ENCODE results near the gene BMP6. TPM values are rescaled to one million over a fixed set of nuclear protein-coding genes. Genes with fewer than 3 reads are reported as not detected.

The BMP6 gene
- total and polyA plus RNA-seq, 2 of the 8 experiments (the other 6 are each of a cell fraction or from before 2014, with no cell fraction given): 2.0 to 2.1 TPM

DNA sequence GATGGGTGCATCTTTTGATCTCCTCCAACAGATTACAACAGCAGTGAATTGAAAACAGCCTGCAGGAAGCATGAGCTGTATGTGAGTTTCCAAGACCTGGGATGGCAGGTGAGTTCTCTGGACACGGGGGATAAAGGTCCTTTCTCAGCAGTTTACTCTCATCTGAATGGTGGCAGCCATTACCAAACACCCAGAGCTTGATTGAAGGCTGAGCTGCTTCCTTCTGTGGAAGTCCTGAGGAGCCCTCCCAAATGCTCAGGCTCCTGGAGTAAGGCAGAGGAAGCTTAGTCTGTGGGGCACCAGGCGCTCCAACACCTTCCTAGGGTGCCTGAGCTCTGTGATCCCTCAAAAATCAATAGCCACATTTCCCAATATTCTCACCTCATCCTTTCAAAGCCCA, 153.1 kb downstream of the BMP6 start:
- Histone ChIP-seq H4K91ac (replicated peaks; ENCODE audit: insufficient read length, low read length) (no peak overlapping the region), H3K23me2 (ENCODE audit: low read depth, low read length) (no peaks in the 10 kb centered on the region), H2AK5ac (ENCODE audit: low read depth, low read length) (no peak overlapping the region), H2BK20ac (ENCODE audit: low read length) (no peak overlapping the region), H3K4me2 (ENCODE audit: insufficient read depth in 1 of 2, low read depth in 2 of 2, low read length in 2 of 2) (no peak overlapping the region), H3K23ac (ENCODE audit: insufficient read length) (no peak overlapping the region), H2BK12ac (ENCODE audit: low read depth, low read length) (no peak overlapping the region), H4K20me1 (replicated peaks in 1 of 2; ENCODE audit: control insufficient read depth in 1 of 2, insufficient read depth in 2 of 2, low read length in 2 of 2) (peaks cover 0 to 3% of the 10 kb centered on the region in 2 experiments), H4K8ac (ENCODE audit: extremely low read depth, insufficient read depth, low read length) (no peak overlapping the region), H3K9ac (replicated peaks in 1 of 4; ENCODE audit: extremely low read depth in 1 of 4, low read depth in 3 of 4, low read length in 3 of 4) (no peak overlapping the region), H4K5ac (ENCODE audit: insufficient read length, low read depth, low read length) (no peak overlapping the region), H2BK120ac (replicated peaks; ENCODE audit: low read depth, low read length) (no peak overlapping the region), H3K4me1 (replicated peaks in 1 of 4; ENCODE audit: control insufficient read depth in 3 of 4, insufficient read depth in 4 of 4, low read length in 3 of 4) (no peaks in the 10 kb centered on the region), H2AFZ (ENCODE audit: low read length) (no peak overlapping the region), H3K9me3 (ENCODE audit: insufficient read depth in 2 of 2, low read depth in 1 of 2, low read length in 1 of 2) (no peaks in the 10 kb centered on the region), H2BK15ac (ENCODE audit: low read length) (no peak overlapping the region), H3K18ac (ENCODE audit: extremely low read depth, low read length) (no peak overlapping the region), H3K27ac (ENCODE audit: low read depth, low read length) (no peak overlapping the region), H3K79me2 (ENCODE audit: control insufficient read depth in 1 of 2, insufficient read depth in 2 of 2, low read length in 2 of 2) (no peaks in the 10 kb centered on the region), H3K4me3 (ENCODE audit: extremely low read depth in 1 of 4, insufficient read depth in 2 of 4, low read depth in 3 of 4, low read length in 4 of 4) (no peak overlapping the region), H3K79me1 (ENCODE audit: low read depth, low read length) (no peaks in the 10 kb centered on the region), H3K56ac (replicated peaks; ENCODE audit: insufficient read length, low read depth, low read length) (no peak overlapping the region), H3K36me3 (ENCODE audit: control insufficient read depth in 2 of 4, insufficient read depth in 4 of 4, low read length in 3 of 4) (peaks cover 24 to 38% (median 33%) of the 10 kb centered on the region in 4 experiments; a peak in 7 of 8 replicates), H2BK5ac (ENCODE audit: low read depth, low read length) (no peak overlapping the region; the same call in 1 of the 2 replicates), H3K14ac (ENCODE audit: insufficient read length) (no peak overlapping the region), H3K4ac (replicated peaks; ENCODE audit: insufficient read length, low read depth, low read length) (no peak overlapping the region), H3K27me3 (replicated peaks in 1 of 4; ENCODE audit: control insufficient read depth in 3 of 4, extremely low read depth in 1 of 4, insufficient read depth in 3 of 4, low read length in 3 of 4) (no peaks in the 10 kb centered on the region)
- no peak for TF ChIP-seq KDM4A (IDR thresholded peaks at IDR 0.05; ENCODE audit: low read depth, low read length, severe bottlenecking)
- TF ChIP-seq EP300 (IDR thresholded peaks at IDR 0.05; ENCODE audit: borderline replicate concordance in 1 of 2, low read depth in 2 of 2, low read length in 2 of 2): no peak
- no peak for TF ChIP-seq SP1 (IDR thresholded peaks at IDR 0.05; ENCODE audit: low read depth, low read length)
- no peak for TF ChIP-seq JUN (IDR thresholded peaks at IDR 0.05; ENCODE audit: low read depth, low read length)
- CTCF ChIA-PET (ENCODE audit: partially characterized antibody): interaction anchor here (1.6 to 2.5 kb wide), 4 partner anchors 9 to 206 kb away, joined by 4 to 13 read pairs (median 8); no protein-coding TSS in a partner anchor
- no peak for DNase-seq (ENCODE audit: low read depth in 1 of 2, low spot score in 2 of 2)
- 82% methylated on average over 2 of the region's 2 CpGs; no CpG with 5 or more reads in 1 of the 2 experiments for WGBS, 2 experiments (ENCODE audit: extremely low coverage in 1 of 2, insufficient coverage in 1 of 2, insufficient read length in 1 of 2, insufficient replicate concordance in 2 of 2, low coverage in 1 of 2, low lambda C conversion rate in 2 of 2, missing lambda C conversion rate in 1 of 2)
- POLR2A ChIA-PET (ENCODE audit: partially characterized antibody): interaction anchor here (0.5 to 0.8 kb wide), 3 partner anchors 25 to 156 kb away, joined by 3 to 4 read pairs (median 3); no protein-coding TSS in a partner anchor
- FAIRE-seq: no peak

All from H1 (cell line).